Gastroesophageal sphincter (tissue), 4 donors: ENCODE measurements around the gene B4GALT2. TPM values are rescaled to one million over a fixed set of nuclear protein-coding genes. Genes with fewer than 3 reads are reported as not detected.

Source experiments
- ATAC-seq: fragments of 150-250 bp; one replicate; pipeline ENCODE4 v1.9.1; 2016; ENCODE audit warnings: mild to moderate bottlenecking, moderate library complexity
- H3K27ac ChIP-seq, 4 donors: fragments of 200-600 bp; sonication (generic) in 3 of 4; 1 replicate in 3 of 4; 2 replicates in 1 of 4; pipeline ENCODE4 v1.5.1; 2016 to 2019
- H3K27me3 ChIP-seq: fragments of 200-600 bp; sonication (generic); one replicate; pipeline ENCODE4 v1.5.1; 2019
- H3K36me3 ChIP-seq, 2 donors: fragments of 200-600 bp; sonication (generic); one replicate each; pipeline ENCODE4 v1.5.1; 2019; ENCODE audit warnings: control low read depth in 1 of 2
- H3K4me1 ChIP-seq, 3 donors: fragments of 200-600 bp; sonication (generic); 1 replicate in 2 of 3; 2 replicates in 1 of 3; pipeline ENCODE4 v1.5.1; 2016 to 2019; ENCODE audit warnings: control low read depth in 2 of 3
- H3K4me3 ChIP-seq, 2 donors: fragments of 200-600 bp; sonication (generic); one replicate each; pipeline ENCODE4 v1.5.1; 2019; ENCODE audit warnings: mild to moderate bottlenecking in 1 of 2, moderate library complexity in 1 of 2
- H3K9me3 ChIP-seq, 3 donors: fragments of 200-600 bp; sonication (generic); one replicate each; pipeline ENCODE4 v1.5.1; 2017 to 2019; ENCODE audit warnings: control low read depth in 2 of 3
- CTCF ChIP-seq, 4 experiments: fragments of 200-600 bp in 2 of 4; fragments of 450-650 bp in 2 of 4; sonication (generic) in 1 of 4; IDR thresholded peaks; one replicate each; pipeline ENCODE4 v1.5.1; 2017 to 2019; ENCODE audit warnings: antibody characterized with exemption in 4 of 4, mild to moderate bottlenecking in 2 of 4, moderate library complexity in 2 of 4
- EP300 ChIP-seq: sonication (generic); formaldehyde crosslinking; IDR thresholded peaks from one replicate; pipeline ENCODE4 v1.6.1; 2017; ENCODE audit warnings: antibody characterized with exemption, mild to moderate bottlenecking
- POLR2A ChIP-seq, 2 donors: fragments of 450-650 bp; IDR thresholded peaks; one replicate each; pipeline ENCODE4 v1.6.1; 2017; ENCODE audit warnings: antibody characterized with exemption in 2 of 2, mild to moderate bottlenecking in 2 of 2, moderate library complexity in 1 of 2
- POLR2AphosphoS5 ChIP-seq: sonication (generic); formaldehyde crosslinking; IDR thresholded peaks from one replicate; pipeline ENCODE4 v1.6.1; 2017; ENCODE audit warnings: antibody characterized with exemption
- WGBS, 2 donors: methylation state at CpG; one replicate each; pipeline ENCODE4 v1.1.5; 2018; ENCODE audit warnings: low coverage in 1 of 2; 5-methylcytosine and 5-hydroxymethylcytosine counted together
- total RNA-seq, 4 donors: library from RNA; depleted of rRNA; stranded (reverse); fragments of >200 nt; gene quantifications; one replicate each; pipeline ENCODE4 v1.1.0, GENCODE V29; 2016

Gene B4GALT2
- total RNA-seq, 4 donors from 2014 or later: 34.4 to 129 (median 37.6) TPM

GRCh38 chr1:44037154-44037553 lies 58.1 kb downstream of the B4GALT2 start:
- ATAC-seq: no peak
- no peaks in the 10 kb centered on the region for H3K27me3 ChIP-seq
- no peaks in the 10 kb centered on the region for H3K36me3 ChIP-seq
- peaks cover 4 to 50% (median 19%) of the 10 kb centered on the region in 3 donors for H3K4me1 ChIP-seq
- no peaks in the 10 kb centered on the region for H3K9me3 ChIP-seq
- H3K4me3 ChIP-seq: no peak overlapping the region
- WGBS, 2 donors: 31 to 48% methylated on average over 2 to 3 of the region's 5 CpGs
- peak overlapping the region in 3 of 4 donors; percentile 76 to 92 (median 90) for H3K27ac ChIP-seq
- TF ChIP-seq CTCF (IDR thresholded peaks at IDR 0.05) (no peak), POLR2AphosphoS5 (no peak), POLR2A (IDR thresholded peaks at IDR 0.05) (no peak), EP300 (no peak)

GRCh38 chr1:44038876-44039657 lies 60.1 kb downstream of the B4GALT2 start:
- no peak for TF ChIP-seq CTCF (IDR thresholded peaks at IDR 0.05)
- TF ChIP-seq POLR2AphosphoS5: no peak
- no peak for TF ChIP-seq POLR2A (IDR thresholded peaks at IDR 0.05)
- no peak for TF ChIP-seq EP300
- no peaks in the 10 kb centered on the region for H3K9me3 ChIP-seq
- no peaks in the 10 kb centered on the region for H3K27me3 ChIP-seq
- ATAC-seq: no peak
- H3K27ac ChIP-seq: no peak overlapping the region
- H3K36me3 ChIP-seq: no peaks in the 10 kb centered on the region
- H3K4me1 ChIP-seq: peaks cover 4 to 32% (median 19%) of the 10 kb centered on the region in 3 donors
- H3K4me3 ChIP-seq: no peak overlapping the region
- 50 to 65% methylated on average over 1 to 2 of the region's 2 CpGs for WGBS, 2 donors

GRCh38 chr1:44040418-44040817 lies 61.4 kb downstream of the B4GALT2 start:
- H3K4me1 ChIP-seq: peaks cover 4 to 18% (median 10%) of the 10 kb centered on the region in 3 donors
- no peaks in the 10 kb centered on the region for H3K27me3 ChIP-seq
- no peak for TF ChIP-seq CTCF (IDR thresholded peaks at IDR 0.05)
- TF ChIP-seq EP300: no peak
- TF ChIP-seq POLR2A (IDR thresholded peaks at IDR 0.05): no peak
- no peak for TF ChIP-seq POLR2AphosphoS5
- no peaks in the 10 kb centered on the region for H3K9me3 ChIP-seq
- WGBS, 2 donors: 88 to 91% methylated on average over 2 of the region's 2 CpGs
- no peaks in the 10 kb centered on the region for H3K36me3 ChIP-seq
- ATAC-seq: no peak
- no peak overlapping the region for H3K27ac ChIP-seq
- H3K4me3 ChIP-seq: no peak overlapping the region

Other genes starting within 250 kb of the B4GALT2 start
- under 1 TPM in 2 of 4 donors, not detected in 2; 0.47 to 0.81 TPM for gene ARTN, start 45.4 kb upstream of the B4GALT2 start, total RNA-seq
- gene IPO13, start 32.3 kb upstream of the B4GALT2 start, total RNA-seq: 10 to 100 TPM; 21.8 to 44.5 (median 24.2) TPM
- 10 to 100 TPM; 23.5 to 41.9 (median 32.5) TPM for gene DPH2, start 9.2 kb upstream of the B4GALT2 start, total RNA-seq
- gene ATP6V0B, start 4.2 kb upstream of the B4GALT2 start, total RNA-seq: 100 to 1,000 TPM in 1 of 4 donors, 10 to 100 TPM in 3; 67.9 to 107 (median 89.9) TPM
- 1 to 10 TPM; 5.0 to 6.2 (median 5.5) TPM for gene CCDC24, start 12.4 kb downstream of the B4GALT2 start, total RNA-seq
- 10 to 100 TPM in 1 of 4 donors, 1 to 10 TPM in 3; 1.8 to 14.2 (median 7.5) TPM for gene SLC6A9, start 52.3 kb downstream of the B4GALT2 start, total RNA-seq
- 1 to 10 TPM in 1 of 4 donors, under 1 TPM in 3; 0.13 to 1.3 (median 0.41) TPM for gene KLF17, start 139.6 kb downstream of the B4GALT2 start, total RNA-seq
- gene KLF18, start 162.4 kb downstream of the B4GALT2 start, total RNA-seq: not detected
- 10 to 100 TPM; 28.0 to 37.1 (median 33.7) TPM for gene DMAP1, start 234.3 kb downstream of the B4GALT2 start, total RNA-seq